Endodermal cell (in vitro differentiated cells): Measurements from ENCODE around the gene HES3. TPM values are rescaled to one million over a fixed set of nuclear protein-coding genes. Genes with fewer than 3 reads are reported as not detected.

Experiments
- DNase-seq: peaks from one replicate; pipeline ENCODE4 v3.0.0-alpha.2; 2017
- H3K27ac ChIP-seq: 2 replicates; pipeline ENCODE4 v1.5.1; 2013; ENCODE audit warnings: mild to moderate bottlenecking, low read depth, low read length, moderate library complexity
- H3K27me3 ChIP-seq: 2 replicates; pipeline ENCODE4 v1.6.1; 2013; ENCODE audit warnings: mild to moderate bottlenecking, low read length, moderate library complexity; ENCODE audit not compliant: insufficient read depth, control insufficient read depth, poor library complexity, severe bottlenecking
- H3K36me3 ChIP-seq: 2 replicates; pipeline ENCODE4 v1.7.0; 2013; ENCODE audit warnings: mild to moderate bottlenecking, low read length, moderate library complexity; ENCODE audit not compliant: control insufficient read depth, insufficient read depth
- H3K4me1 ChIP-seq: one replicate; pipeline ENCODE4 v1.7.0; 2013; ENCODE audit warnings: low read length; ENCODE audit not compliant: control insufficient read depth, insufficient read depth
- H3K4me3 ChIP-seq: 2 replicates; pipeline ENCODE4 v1.5.1; 2013; ENCODE audit warnings: mild to moderate bottlenecking, low read length, moderate library complexity
- H3K9ac ChIP-seq: 2 replicates; pipeline ENCODE4 v1.6.1; 2013; ENCODE audit warnings: mild to moderate bottlenecking, low read length, moderate library complexity; ENCODE audit not compliant: poor library complexity, severe bottlenecking; ENCODE audit errors: extremely low read depth
- H3K9me3 ChIP-seq: 2 replicates; pipeline ENCODE4 v1.6.1; 2013; ENCODE audit warnings: mild to moderate bottlenecking, low read length, moderate library complexity; ENCODE audit not compliant: control insufficient read depth
- H3K27ac Mint-ChIP-seq: 2 replicates; pipeline ENCODE4 v1.8.0; 2020; ENCODE audit warnings: mixed read lengths
- H3K27me3 Mint-ChIP-seq: 2 replicates; pipeline ENCODE4 v1.8.0; 2021; ENCODE audit warnings: mild to moderate bottlenecking, mixed read lengths; ENCODE audit not compliant: insufficient read depth
- H3K36me3 Mint-ChIP-seq: 2 replicates; pipeline ENCODE4 v1.8.0; 2020; ENCODE audit warnings: low read depth, mixed read lengths
- H3K4me1 Mint-ChIP-seq: 2 replicates; pipeline ENCODE4 v1.8.0; 2020; ENCODE audit warnings: mixed read lengths
- H3K4me3 Mint-ChIP-seq: 2 replicates; pipeline ENCODE4 v1.8.0; 2020; ENCODE audit warnings: mild to moderate bottlenecking, moderate library complexity, mixed read lengths
- H3K9me3 Mint-ChIP-seq: 2 replicates; pipeline ENCODE4 v1.8.0; 2020; ENCODE audit warnings: mild to moderate bottlenecking, mixed read lengths
- WGBS, 2 experiments: methylation state at CpG; one replicate each; pipeline versions ENCODE4 v1.1.5 to v1.1.7; 2013; ENCODE audit warnings: missing lambda C conversion rate in 2 of 2, mixed read lengths in 1 of 2; ENCODE audit not compliant: insufficient coverage in 1 of 2, insufficient read length in 1 of 2; 5-methylcytosine and 5-hydroxymethylcytosine counted together
- total RNA-seq, 2 donors: library from RNA; stranded (reverse); fragmentation: NEBNext Ultra II Directional in 1 of 2; extraction: Animal tissue kit (Norgen Biotek cat#: 25700) in 1 of 2; gene quantifications; 2 replicates in 1 of 2; 3 replicates in 1 of 2; pipeline ENCODE4 v1.2.1, GENCODE V29; 2021
- TF ChIP-seq, protein P1 (sequence below): fragments of 200-600 bp; sonication (generic); conservative IDR thresholded peaks from 2 replicates; pipeline ENCODE4 v1.5.0; 2021; ENCODE audit warnings: antibody characterized with exemption, mild to moderate bottlenecking

Gene HES3
- total RNA-seq, 2 donors from 2014 or later = 2.7 TPM; not detected in 1

- TF ChIP-seq, protein P1, sequence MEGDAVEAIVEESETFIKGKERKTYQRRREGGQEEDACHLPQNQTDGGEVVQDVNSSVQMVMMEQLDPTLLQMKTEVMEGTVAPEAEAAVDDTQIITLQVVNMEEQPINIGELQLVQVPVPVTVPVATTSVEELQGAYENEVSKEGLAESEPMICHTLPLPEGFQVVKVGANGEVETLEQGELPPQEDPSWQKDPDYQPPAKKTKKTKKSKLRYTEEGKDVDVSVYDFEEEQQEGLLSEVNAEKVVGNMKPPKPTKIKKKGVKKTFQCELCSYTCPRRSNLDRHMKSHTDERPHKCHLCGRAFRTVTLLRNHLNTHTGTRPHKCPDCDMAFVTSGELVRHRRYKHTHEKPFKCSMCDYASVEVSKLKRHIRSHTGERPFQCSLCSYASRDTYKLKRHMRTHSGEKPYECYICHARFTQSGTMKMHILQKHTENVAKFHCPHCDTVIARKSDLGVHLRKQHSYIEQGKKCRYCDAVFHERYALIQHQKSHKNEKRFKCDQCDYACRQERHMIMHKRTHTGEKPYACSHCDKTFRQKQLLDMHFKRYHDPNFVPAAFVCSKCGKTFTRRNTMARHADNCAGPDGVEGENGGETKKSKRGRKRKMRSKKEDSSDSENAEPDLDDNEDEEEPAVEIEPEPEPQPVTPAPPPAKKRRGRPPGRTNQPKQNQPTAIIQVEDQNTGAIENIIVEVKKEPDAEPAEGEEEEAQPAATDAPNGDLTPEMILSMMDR = no peak
- no peak overlapping the region for H3K4me3 ChIP-seq
- no peaks in the 10 kb centered on the region for H3K9me3 Mint-ChIP-seq
- no peak overlapping the region for H3K27ac ChIP-seq
- H3K9me3 ChIP-seq = no peaks in the 10 kb centered on the region
- no peaks in the 10 kb centered on the region for H3K27me3 Mint-ChIP-seq
- H3K27ac Mint-ChIP-seq = peak overlapping the region; percentile 52
- no peaks in the 10 kb centered on the region for H3K27me3 ChIP-seq
- H3K4me3 Mint-ChIP-seq = no peak overlapping the region
- WGBS, 2 experiments = 90 to 94% methylated on average over 6 to 9 of the region's 9 CpGs
- DNase-seq = no peak
- peaks cover 8% of the 10 kb centered on the region for H3K4me1 ChIP-seq
- peaks cover 22% of the 10 kb centered on the region for H3K4me1 Mint-ChIP-seq
- no peaks in the 10 kb centered on the region for H3K36me3 Mint-ChIP-seq
- H3K9ac ChIP-seq = no peak overlapping the region
- no peaks in the 10 kb centered on the region for H3K36me3 ChIP-seq
Measured at GRCh38 chr1:6272452-6272851, 28.5 kb downstream of the HES3 start.

GRCh38 chr1:6272868-6273267 is 28.9 kb downstream of the HES3 start:
- peaks cover 8% of the 10 kb centered on the region for H3K4me1 ChIP-seq
- Mint-ChIP-seq H3K36me3 (no peaks in the 10 kb centered on the region), H3K4me3 (no peak overlapping the region), H3K4me1 (peaks cover 22% of the 10 kb centered on the region), H3K9me3 (no peaks in the 10 kb centered on the region), H3K27me3 (no peaks in the 10 kb centered on the region), H3K27ac (peak overlapping the region; percentile 58)
- H3K27ac ChIP-seq = peak overlapping the region; percentile 44
- no peaks in the 10 kb centered on the region for H3K9me3 ChIP-seq
- no peak overlapping the region for H3K4me3 ChIP-seq
- H3K27me3 ChIP-seq = no peaks in the 10 kb centered on the region
- DNase-seq = peak; percentile 72
- no peak overlapping the region for H3K9ac ChIP-seq
- TF ChIP-seq, protein P1 = peak; percentile 67
- H3K36me3 ChIP-seq = no peaks in the 10 kb centered on the region
- WGBS, 2 experiments = 79 to 82% methylated on average over 6 of the region's 6 CpGs

- no peaks in the 10 kb centered on the region for H3K27me3 ChIP-seq
- peak overlapping the region; percentile 44 for H3K27ac ChIP-seq
- Mint-ChIP-seq H3K27ac (peak overlapping the region; percentile 58), H3K36me3 (no peaks in the 10 kb centered on the region), H3K9me3 (no peaks in the 10 kb centered on the region), H3K27me3 (no peaks in the 10 kb centered on the region), H3K4me3 (no peak overlapping the region), H3K4me1 (peaks cover 22% of the 10 kb centered on the region)
- 83 to 84% methylated on average over 12 to 19 of the region's 19 CpGs for WGBS, 2 experiments
- no peaks in the 10 kb centered on the region for H3K9me3 ChIP-seq
- H3K9ac ChIP-seq = no peak overlapping the region
- H3K4me1 ChIP-seq = peaks cover 8% of the 10 kb centered on the region
- peak; percentile 84 for DNase-seq
- TF ChIP-seq, protein P1 = no peak
- no peaks in the 10 kb centered on the region for H3K36me3 ChIP-seq
- H3K4me3 ChIP-seq = no peak overlapping the region
Measured at GRCh38 chr1:6273380-6273891, 29.5 kb downstream of the HES3 start.
